GM19240 (cell line): Measurements from ENCODE around the gene SPATA2L.

Experiments used
- DNase-seq: peaks from one replicate; pipeline ENCODE4 v3.0.0; 2011; ENCODE audit warnings: low spot score; ENCODE audit not compliant: insufficient read length

SPATA2L gene, protein sequence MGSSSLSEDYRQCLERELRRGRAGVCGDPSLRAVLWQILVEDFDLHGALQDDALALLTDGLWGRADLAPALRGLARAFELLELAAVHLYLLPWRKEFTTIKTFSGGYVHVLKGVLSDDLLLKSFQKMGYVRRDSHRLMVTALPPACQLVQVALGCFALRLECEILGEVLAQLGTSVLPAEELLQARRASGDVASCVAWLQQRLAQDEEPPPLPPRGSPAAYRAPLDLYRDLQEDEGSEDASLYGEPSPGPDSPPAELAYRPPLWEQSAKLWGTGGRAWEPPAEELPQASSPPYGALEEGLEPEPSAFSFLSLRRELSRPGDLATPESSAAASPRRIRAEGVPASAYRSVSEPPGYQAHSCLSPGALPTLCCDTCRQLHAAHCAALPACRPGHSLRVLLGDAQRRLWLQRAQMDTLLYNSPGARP

DNA sequence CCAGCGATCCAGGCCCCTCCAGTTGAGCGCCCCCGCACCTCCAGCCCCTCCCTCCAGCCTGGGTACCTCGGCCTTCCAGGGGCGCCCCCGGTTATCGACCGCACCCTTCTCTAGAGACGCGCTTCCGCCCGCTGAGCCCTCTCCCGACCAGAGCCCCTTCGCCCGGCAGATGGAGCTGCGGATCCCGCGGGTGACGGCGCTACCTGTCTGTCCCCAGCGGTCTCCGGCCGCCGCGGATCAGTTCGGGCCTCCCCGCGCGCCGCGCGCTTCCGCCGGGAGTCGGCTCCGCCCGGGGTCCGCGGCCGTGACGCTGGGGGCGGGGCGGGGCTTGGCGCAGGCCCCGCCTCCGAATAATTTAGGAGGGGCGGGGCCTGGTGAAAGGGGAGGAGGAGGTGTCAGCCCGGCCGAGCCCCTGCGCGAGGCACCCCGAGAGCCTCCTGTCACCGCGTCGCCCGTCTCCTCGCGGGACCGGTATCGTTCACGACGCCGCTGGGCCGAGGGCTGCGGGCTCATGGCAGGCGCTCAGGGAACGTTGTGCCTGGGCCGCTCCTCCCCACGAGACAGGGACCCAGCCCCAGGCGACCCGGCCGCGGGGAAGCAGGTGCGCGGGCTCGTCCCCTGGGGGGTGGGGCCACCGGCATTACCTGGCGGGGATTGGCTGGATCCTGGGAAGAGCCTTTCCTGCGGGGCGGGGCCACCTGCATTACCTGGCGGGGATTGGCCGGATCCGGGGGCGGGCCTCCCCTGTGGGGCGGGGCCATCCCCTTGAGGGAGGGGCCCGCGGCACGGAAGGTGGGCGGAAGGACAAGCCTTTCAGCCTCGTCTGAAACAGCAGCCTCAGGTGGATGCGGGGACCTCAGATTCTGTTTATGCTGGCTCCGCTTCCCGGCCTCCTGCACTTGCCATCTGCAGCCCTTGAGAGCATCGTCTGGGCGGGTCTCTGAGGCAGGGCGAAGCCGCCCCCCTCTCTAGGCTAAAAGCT, at the start of gene SPATA2L:
SPATA2L (minus strand) TSS at position 281 of the 982 bp plus-strand sequence. CDS start 473 bp downstream, outside the sequence.
- peak; percentile 96 for DNase-seq

DNA sequence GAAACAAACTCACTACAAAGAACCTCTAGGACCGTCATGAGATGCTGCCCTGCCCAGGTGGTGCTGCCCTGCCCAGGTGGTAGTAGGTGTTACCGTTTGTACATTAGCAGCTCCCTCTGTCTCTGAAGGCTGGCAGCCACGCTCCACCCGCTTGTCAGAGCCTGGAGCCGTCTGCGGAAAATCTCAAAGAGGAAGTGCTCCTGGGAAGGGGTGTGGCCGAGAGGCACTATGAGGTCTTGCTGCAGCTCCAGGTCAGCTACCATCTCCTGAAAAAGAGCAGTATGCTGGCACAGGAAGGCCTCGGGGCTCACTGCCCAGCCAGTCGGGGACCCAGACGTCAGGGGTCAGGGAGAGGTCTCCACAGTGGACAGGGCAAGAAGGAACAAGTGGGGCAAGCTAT, 48.1 kb upstream of the SPATA2L start:
- DNase-seq, result no peak

DNA sequence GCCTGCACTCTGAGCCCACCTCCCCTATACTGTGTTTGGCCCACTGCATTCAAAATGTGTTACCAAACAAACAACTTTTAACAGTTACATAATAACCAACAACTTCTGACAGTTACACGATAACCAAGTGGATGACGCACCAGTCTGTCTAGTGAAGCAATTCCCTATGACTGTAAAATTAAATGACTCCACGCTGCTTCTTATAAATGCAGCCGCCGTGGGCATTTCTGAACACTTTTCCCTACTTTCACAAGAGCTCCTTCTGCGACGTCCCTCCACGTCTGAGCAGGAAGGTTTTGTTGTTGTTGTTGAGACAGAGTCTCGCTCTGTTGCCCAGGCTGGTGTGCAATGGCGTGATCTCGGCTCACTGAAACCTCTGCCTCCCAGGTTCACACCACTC, 47.4 kb upstream of the SPATA2L start:
- DNase-seq, result no peak

DNA sequence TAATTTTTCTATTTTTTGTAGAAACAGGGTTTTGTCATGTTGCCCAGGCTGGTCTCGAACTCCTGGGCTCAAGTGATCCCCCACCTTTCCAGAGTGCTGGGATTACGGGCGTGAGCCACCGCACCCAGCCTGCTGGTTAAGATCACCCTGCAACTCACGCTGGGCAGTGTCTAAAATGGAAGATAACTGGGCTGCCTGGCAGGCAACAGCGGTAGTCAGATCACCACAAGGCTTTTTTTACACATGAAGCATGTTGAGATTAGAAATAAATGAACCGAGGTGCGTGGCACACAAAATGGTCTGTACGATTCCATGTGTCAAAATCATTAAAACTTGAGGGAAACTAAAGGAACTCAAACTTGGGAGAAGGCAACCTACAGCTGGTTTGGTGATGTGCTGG, 46.6 kb upstream of the SPATA2L start:
- no peak for DNase-seq

DNA sequence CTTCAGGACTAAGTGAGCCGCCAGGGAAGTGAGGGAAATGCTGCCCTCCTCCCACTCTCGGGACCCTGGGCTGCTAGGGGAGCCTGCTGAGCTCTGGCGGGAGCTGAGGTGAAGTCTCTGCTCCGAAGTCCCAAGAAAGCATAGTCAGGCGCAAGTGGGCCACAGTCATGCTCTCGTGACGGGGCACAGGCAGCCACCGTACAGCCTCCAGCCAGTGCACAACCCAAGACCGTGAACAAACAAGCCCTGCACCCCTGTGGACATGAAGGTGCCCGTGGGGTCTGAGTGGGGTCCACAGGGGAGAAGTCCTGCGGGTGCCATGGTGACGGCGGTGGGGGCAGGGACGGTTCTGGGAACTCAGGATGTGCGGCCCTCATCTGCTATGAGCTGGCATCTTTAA, 44.5 kb upstream of the SPATA2L start:
- DNase-seq, result no peak

DNA sequence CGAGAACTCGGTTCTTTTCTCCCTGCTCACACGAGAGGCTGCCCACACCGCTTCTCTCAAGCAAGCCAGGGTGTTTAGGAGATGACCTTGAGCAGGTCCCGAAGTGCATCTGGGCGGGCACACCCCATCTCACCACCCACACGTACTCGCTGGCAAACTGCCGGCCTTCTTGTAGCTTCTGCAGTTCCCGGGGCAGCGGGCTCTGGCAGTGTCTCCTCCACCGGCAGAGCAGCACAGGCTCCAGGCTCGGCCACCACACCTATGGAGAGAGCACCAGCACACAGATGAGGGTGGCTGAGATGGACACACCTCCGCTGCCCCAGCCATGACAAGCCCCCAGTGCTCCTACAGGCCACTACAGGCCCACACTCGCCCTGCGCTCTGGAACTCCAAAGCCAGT, 43.3 kb upstream of the SPATA2L start:
- DNase-seq, result no peak

DNA sequence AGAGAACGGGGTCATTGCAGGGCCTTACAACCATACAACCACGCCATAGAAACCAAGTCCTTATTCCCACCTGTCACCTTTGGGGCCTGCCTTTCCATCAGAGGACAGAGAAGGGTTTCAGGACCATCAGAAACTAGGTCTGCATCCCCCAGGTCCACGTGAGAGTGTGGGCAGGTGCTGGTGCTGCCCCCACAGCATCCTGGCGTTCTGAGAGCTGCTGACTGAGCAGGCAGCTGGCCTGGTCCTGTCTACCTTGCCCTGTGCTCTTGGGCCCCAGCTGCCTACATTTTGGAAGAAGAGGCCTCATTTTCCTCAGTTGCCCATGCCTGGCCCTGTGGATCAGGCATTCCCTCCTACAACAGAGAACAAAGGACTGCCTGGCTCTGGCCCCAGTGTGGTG, 41.4 kb upstream of the SPATA2L start:
- DNase-seq, result no peak

DNA sequence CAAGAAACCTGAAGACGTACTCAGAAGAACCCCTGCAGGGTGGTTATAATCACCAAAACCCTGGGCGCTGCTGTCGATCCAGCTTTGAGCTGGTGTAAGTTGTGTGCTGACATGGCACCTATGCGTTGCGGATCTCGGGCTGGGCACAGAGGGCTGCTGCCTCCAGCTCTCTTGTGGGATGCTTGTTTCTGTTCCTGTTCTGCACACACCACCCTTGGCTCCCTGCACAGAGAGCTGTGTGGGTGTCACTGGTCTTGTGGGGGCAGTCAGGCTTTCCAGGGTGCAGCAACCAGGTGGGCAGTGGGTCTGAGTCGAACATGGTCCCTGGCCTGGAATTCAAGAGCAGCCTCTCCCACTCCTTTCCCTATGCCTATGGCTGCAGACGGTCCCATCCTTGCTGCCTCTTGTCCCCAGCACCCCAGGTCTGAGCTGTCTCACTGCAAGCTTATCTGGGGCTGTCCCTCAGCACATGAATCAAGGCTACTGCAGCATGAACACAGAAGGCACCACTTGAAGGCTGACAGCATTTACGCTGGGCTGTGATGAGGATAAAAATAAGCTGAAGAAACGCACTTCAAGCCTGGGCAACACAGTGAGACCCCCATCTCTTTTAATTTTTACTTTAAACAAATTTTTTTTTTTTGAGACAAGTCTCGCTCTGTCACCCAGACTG, 40.0 kb upstream of the SPATA2L start:
- DNase-seq, result no peak

DNA sequence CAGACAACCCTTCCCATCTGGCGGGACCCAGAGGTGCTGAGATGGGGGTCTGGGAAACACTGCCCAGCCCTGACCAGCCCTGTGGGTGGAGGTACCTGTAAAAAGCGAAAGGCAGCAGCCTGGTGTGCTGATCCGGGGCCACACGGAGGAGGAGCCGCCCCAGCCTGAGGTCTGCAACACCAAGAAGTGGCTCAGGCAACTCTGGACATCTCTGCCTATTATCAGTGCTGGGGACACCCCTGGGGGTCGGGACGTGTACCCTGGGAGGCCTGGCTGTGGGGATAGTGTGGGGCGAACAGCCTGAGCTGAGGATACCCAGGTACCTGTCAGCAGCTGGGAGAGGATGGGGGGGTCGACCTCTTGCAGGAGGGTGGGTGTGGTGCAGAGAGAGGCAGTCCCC, 37.9 kb upstream of the SPATA2L start:
- no peak for DNase-seq

DNA sequence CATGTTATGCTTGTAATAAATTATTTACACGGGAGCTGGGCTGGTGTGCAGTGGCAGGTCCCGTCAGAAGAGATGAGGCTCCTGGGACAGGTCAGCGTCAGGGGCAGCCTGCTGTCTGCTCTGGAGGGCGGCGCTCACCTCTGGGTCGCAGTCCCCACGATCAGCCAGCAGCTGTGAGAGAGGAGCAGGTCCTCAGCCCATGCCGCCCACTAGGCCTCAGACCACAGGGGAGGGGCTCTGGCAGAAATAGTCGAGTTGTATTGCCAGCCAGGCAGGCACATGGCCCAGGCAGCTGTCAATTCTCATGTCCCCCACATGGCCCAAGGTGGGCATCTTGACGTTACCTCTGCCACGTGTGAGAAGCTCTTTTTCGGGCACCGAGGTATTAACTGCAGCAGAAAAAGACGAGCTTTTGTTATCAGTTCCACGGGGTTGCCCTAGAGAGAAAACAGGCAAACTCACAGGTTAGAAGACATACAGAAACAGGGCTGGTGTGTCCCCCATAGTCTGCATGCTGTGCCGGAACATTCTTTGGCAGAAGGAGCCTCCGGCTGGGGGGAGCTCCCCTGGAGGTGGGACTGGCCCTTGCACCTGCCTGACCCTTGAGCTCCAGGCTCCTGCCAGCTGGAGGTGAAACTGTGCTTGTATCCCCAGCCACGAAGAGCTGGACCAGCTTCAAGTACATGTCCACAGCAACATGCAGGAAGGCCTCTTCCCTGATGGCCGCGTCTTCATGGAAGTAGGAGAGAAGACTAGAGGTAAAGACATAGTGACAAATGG, 37.2 kb upstream of the SPATA2L start:
- DNase-seq, result no peak

DNA sequence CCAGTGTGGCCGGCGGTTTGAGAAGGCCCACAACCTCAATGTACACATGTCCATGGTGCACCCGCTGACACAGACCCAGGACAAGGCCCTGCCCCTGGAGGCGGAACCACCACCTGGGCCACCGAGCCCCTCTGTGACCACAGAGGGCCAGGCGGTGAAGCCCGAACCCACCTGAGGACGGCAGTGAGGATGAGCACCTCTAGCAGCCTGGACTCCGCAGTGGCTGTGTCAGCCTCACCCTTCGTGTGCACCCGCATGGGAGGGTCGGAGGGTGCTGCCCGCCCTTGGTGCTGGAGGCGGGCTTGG, 36.5 kb upstream of the SPATA2L start:
- no peak for DNase-seq

DNA sequence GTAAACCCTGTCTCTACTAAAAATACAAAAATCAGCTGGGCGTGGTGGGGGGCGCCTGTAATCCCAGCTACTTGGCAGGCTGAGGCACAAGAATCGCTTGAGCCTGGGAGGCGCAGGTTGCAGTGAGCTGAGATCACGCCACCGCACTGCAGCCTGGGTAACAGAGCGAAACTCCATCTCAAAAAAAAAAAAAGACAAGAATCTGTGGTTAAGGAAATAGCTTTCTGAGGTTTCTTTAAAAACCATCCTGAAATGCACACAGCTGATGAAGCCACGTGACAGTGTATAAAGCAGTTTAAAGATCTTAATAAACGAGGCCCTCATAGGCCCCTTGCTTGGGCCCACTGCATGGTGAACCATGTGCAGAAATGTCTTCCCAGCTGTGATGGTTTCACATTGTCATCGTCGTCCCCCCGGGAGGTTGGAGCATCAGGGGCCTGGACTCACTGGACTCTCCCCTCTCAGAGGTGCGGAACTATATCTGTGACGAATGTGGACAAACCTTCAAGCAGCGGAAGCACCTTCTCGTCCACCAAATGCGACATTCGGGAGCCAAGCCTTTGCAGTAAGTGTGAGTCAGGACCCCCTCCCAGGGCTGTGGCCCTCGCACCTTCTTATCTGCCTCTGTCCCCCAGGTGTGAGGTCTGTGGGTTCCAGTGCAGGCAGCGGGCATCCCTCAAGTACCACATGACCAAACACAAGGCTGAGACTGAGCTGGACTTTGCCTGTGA, 36.0 kb upstream of the SPATA2L start:
- no peak for DNase-seq

DNA sequence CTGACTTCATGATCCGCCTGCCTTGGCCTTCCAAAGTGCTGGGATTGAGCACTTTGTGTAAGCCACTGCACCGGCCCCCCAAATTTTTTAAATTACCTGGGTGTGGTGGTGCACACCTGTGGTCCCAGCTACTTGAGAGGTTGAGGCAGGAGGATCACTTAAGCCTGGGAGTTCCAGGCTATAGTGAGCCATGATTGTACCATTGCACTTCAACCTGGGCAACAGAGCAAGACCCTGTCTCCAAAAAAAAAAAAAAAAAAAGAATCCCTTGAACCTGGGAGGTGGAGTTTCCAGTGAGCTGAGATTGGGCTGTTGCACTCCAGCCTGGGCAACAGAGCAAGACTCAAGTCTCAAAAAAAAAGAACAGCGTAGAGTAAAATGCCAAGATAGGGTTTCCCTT, 35.0 kb upstream of the SPATA2L start:
- no peak for DNase-seq

DNA sequence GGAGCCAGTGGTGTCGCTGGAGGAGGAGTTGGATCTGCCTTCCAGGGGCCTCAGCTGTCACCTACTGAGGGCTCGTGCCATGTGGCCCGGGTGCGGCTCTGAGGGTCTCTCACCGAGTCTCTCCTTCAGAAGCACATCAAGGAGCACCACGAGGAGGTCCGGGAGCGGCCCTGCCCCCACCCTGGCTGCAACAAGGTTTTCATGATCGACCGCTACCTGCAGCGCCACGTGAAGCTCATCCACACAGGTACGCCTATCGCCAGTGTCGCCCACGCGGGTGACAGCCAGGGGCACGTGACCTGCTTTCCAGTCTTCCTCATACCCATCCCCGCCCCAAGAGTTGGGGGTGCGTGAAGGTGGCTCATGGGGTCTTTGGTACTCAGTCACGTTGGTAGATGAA, 32.3 kb upstream of the SPATA2L start:
- no peak for DNase-seq

DNA sequence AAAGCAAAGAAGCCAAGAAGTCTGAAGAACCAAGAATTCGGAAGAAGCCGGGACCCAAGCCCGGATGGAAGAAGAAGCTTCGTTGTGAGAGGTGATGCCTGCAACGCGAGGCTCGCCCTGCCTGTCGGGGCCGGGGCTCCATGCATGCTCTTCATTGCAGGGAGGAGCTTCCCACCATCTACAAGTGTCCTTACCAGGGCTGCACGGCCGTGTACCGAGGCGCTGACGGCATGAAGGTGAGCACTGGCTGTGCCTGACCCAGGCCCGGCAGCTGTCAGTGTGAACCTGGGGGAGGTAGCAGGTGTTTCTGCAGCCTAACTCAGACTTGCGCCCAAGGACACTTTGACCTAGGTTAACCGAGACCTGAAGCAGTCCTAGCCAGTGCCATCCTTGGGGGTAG, 31.8 kb upstream of the SPATA2L start:
- no peak for DNase-seq

DNA sequence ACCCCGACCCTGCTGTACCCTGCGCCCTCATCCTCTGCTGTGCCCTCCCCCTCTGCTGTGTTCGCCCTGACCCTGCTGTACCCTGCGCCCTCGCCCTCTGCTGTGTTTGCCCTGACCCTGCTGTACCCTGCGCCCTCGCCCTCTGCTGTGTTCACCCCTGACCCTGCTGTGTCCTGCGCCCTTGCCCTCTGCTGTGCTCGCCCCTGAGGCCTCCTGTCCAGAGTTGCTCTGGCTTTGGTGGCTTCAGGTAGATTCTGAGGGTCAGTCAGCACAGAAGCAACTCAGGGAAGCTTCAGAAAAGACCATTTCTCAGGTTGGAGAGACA, 31.4 kb upstream of the SPATA2L start:
- DNase-seq, result no peak

DNA sequence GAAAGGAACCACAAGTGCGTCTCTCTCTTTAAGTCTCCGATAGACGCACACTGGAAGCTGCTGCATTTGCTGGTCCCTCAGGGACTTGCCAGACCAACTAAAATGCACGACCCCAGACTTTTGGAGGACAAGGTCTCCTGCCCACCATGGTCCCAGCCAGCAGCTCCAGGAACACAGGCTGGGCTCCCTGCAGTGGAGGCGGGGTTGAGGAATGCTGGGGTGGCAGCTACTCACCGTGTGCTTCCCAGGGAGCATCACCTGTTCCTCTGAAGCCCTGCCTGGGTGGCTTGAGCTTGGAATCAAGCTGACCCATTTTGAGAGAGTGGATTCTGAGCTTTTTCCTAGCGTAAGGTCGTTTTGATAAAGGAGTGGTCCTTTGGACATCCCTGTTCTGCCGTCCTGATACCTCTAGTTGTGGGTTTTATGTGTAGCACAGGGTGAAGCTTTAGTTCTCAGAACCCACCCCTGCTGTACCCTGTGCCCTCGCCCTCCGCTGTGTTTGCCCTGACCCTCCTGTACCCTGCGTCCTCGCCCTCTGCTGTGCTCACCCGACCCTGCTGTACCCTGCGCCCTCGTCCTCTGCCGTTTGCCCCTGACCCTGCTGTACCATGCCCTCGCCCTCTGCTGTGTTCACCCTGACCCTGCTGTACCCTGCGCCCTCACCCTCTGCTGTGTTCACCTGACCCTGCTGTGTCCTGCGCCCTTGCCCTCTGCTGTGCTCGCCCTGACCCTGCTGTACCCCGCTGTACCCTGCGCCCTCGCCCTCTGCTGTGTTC, 30.8 kb upstream of the SPATA2L start:
- no peak for DNase-seq

DNA sequence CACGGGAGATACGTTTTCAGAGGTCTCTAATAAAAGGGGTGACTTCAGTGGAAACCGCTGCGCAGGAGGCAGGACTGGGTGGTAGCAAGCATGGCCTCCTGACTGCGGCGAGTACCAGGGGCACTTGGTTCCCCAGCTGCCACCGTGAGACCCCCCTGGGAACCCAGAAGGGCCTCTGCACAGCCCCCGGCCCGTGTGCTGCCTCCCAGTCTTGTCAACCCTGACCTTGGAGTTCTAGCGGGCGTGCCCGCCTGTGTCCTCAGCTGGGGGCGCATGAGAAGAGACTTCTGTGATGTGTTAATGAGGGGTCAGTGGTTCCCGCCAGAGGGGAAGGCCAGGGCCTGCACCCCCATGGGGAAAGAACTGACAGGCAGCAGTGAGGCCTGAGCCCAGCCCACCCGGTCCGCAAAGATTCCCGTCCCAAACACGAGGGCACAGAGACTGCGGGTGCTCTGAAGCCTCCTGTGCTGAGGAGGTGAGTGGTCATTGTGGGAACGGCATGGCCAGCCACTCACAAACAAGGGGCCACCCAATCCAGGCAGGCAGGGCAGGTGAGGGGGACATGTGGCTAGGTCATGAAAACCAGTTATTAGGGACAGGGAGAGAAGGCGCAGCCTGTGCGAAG, 29.2 kb upstream of the SPATA2L start:
- DNase-seq, result no peak

DNA sequence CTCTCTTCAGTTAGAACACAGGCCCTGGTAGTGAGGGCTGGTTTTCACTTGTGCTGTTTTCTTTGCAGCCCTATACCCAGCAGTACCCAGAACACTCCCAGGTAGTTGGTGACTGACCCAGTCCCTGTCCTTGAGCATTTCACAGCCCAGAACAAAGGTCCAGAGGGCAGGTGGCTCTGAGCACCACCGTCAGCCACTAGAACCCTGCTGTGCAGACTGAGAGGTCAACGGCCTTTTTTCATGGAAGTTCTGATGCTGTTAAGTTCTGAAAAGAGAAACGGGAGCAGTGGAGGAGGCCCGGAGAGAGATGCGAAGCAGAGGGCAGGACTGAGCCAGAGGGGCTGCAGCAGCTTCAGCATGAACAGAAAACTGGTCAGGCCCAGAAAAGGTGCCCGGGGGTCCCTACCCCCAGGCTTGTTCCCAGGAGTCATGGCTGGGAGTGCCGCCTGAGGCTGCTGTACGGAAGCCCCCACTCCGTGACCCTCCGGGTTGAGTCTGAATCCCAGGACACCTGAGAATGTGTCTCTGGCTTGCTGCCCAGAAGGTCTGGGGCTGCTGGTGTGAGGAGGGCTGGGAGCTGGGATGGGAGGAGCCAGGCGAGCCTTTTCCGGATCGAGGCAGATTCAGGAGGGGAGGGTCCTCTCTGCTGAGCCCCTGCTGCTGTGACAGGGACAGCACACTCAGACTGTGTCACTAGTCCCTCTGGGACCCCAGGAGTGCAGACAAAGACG, 28.5 kb upstream of the SPATA2L start:
- no peak for DNase-seq
